DOHH2 (cell line): Measurements from ENCODE around the gene TRPC1.

ENCODE experiments used
- CTCF ChIP-seq: fragments of 200-600 bp; sonication (generic); IDR thresholded peaks from one replicate; pipeline ENCODE4 v1.5.1; 2014; ENCODE audit warnings: antibody characterized with exemption, mild to moderate bottlenecking, low read depth, low read length; ENCODE audit not compliant: poor library complexity, severe bottlenecking
- EZH2phosphoT487 ChIP-seq: fragments of 200-600 bp; sonication (generic); IDR thresholded peaks from 2 replicates; pipeline ENCODE4 v1.6.1; 2017; ENCODE audit warnings: borderline replicate concordance, mild to moderate bottlenecking, antibody characterized with exemption, low read length, moderate library complexity, mixed read lengths

GRCh38 chr3:142850395-142851023 is 126.7 kb downstream of the TRPC1 start:
- TF ChIP-seq CTCF (no peak), EZH2phosphoT487 (no peak)
